Raji (cell line): ENCODE measurements around the gene GARNL3.
A peak's percentile ranks its signal among the peaks of the same experiment; 100 is the strongest.

ENCODE experiments used
- POLR2A ChIP-seq: IDR thresholded peaks from 2 replicates; pipeline ENCODE4 v1.6.1; 2011; ENCODE audit warnings: low read depth, low read length, control low read depth; ENCODE audit not compliant: insufficient read depth

The GARNL3 gene

GRCh38 chr9:127405344-127406125 is 141.0 kb downstream of the GARNL3 start:
- TF ChIP-seq POLR2A, result no peak

DNA sequence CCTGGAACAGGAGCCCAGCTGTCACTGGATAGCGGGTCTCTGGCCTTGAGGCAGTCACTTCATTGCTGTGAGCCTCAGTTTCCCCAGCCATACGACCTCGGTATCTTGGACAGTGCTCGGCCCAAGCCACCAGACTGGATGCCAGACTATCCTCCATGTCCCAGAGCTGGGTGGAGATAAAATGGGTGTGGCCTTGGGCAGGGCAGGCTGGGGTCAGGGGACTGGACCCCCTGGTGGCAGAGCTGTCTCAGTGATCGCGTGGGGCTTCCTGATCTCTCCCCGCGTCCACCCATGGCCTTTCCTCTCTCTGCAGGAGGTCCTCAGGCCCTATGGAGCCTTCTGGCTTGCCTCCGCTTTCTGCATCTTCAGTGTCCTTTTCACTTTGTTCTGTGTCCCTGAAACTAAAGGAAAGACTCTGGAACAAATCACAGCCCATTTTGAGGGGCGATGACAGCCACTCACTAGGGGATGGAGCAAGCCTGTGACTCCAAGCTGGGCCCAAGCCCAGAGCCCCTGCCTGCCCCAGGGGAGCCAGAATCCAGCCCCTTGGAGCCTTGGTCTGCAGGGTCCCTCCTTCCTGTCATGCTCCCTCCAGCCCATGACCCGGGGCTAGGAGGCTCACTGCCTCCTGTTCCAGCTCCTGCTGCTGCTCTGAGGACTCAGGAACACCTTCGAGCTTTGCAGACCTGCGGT is 142.4 kb downstream of the GARNL3 start:
- no peak for TF ChIP-seq POLR2A

GRCh38 chr9:127407492-127407843 is 142.9 kb downstream of the GARNL3 start:
- no peak for TF ChIP-seq POLR2A

GRCh38 chr9:127411122-127411521 is 146.5 kb downstream of the GARNL3 start:
- TF ChIP-seq POLR2A, result no peak

- TF ChIP-seq POLR2A, result no peak
Observed at GRCh38 chr9:127415141-127415540, 150.6 kb downstream of the GARNL3 start.

DNA sequence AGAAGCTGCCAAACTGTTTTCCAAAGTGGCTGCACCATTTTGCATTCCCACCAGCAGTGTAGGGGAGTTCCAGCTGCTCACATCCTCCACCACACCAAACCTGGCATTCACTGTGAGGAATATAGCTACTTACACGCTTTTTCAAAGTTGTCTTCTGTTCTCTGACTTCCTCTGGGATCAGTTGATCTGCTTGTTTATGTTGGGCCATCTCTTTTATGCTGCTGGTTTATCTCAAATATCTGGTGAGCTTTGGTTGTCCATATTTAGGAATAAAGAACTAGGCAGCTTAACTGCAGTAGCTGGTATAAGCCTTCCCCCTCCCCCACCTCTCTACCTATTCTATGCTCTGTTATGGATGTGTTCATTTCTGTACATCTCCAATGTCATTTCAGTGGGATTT is 151.1 kb downstream of the GARNL3 start:
- TF ChIP-seq POLR2A, result no peak

GRCh38 chr9:127417131-127418036 is 152.8 kb downstream of the GARNL3 start:
- TF ChIP-seq POLR2A, result no peak

DNA sequence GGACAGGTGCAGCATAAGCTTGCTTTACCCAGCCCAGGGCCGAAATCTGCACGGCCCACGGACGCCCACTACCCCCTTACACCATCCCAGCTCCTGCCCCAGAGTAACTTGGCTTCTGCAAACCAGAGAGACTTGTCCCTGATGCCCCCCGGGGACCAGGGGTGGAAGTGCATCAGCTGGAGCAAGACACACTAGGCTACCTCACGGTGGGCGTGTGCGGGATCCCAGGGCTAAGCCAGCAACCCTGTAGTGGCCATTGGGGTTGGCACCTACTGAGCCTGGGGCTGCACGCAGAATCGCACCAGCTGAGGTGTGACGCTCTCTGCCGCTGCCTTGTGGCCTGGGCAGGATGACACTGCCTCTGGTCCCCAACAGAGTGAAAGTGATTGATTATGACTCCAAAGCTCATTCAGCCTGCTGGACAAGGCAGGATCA is 153.5 kb downstream of the GARNL3 start:
- TF ChIP-seq POLR2A, result no peak

DNA sequence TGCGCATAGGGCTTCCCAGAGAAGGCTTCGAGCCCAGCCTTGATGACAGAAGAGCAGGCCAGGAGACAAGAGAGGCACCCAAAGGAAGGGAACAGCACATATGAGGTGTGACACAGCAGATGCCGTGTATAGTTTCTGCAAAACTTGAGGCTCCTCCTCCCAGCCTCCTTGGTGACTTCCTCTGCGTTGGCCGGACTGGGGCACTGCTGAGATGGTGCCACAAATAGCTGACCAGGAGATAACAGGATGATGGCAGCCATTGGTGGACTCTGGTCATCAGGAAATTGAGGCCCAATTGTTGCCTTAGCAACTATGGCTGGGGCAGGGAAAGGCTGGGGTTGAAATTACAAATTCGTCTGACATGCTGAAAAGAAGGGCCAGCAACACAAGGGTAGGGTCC is 154.8 kb downstream of the GARNL3 start:
- no peak for TF ChIP-seq POLR2A

DNA sequence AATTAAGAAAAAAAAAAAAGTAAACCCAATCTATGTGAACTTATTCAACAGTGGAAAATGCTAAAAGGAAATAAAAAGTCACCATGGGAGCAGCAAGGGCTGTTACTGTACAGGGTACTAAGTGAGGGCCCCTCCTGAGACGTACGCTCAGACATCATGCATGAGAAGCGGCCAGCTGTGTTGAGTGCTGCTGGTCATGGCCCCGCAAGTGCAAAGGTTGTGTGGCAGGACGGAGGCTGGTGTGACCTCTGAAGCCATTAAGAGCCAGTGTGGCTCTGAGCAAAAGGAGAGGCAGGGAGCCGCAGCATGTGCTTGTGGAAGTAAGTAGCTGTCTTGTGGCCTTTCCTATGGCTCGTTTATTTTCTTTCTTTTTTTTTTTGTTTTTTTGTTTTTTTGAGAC is 156.5 kb downstream of the GARNL3 start:
- TF ChIP-seq POLR2A, result no peak

DNA sequence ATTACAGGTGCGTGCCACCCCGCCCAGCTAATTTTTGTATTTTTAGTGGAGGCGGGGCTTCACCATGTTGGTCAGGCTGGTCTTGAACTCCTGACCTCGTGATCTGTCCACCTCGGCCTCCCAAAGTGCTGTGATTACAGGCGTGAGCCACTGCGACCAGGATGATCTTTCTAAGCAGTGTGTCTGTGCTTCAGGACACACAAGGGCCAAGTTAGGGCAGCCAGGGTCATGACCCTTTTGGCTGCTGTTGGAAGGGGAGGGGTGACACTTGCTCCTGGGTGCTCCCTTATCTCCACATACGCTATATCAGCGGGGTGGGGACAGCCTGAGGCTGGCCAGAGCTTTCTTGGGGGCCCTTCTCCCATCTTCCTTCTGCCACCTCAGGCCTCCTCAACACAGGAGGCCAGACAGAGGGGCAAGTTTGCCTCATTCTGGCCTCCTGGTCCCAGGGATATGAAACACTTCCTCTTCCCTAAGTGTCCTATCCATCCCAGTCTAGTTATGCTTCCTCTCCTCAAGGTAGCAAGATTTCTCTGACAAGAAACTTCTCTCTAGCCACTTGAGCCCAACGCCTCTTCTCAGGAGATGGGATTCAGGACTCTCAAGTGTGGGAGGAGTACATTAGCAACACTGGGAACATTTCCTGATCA is 157.7 kb downstream of the GARNL3 start:
- TF ChIP-seq POLR2A, result no peak

- TF ChIP-seq POLR2A, result no peak
Observed at GRCh38 chr9:127422787-127423186, 158.2 kb downstream of the GARNL3 start.

DNA sequence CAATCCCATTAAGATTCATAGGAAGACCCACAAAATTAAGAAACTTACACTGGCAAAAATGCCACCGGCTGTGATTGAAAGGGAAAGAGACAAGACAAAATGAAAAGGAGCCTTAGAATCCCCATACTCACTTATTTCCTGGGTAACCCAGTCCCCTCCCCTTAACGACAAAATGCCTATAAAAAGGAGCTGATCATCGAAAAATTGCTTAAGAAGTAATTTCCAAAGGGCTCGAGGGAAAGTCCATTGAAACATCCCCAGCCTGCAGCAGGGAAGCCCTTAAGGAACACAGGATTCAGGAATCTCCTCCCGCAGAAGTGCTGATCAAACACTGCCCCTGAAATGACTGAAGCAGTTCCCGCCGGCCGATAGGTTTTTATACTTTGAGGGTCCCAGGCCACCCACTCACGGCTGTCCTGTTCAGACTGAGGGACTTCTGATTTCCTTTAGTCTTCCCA is 158.9 kb downstream of the GARNL3 start:
- no peak for TF ChIP-seq POLR2A

DNA sequence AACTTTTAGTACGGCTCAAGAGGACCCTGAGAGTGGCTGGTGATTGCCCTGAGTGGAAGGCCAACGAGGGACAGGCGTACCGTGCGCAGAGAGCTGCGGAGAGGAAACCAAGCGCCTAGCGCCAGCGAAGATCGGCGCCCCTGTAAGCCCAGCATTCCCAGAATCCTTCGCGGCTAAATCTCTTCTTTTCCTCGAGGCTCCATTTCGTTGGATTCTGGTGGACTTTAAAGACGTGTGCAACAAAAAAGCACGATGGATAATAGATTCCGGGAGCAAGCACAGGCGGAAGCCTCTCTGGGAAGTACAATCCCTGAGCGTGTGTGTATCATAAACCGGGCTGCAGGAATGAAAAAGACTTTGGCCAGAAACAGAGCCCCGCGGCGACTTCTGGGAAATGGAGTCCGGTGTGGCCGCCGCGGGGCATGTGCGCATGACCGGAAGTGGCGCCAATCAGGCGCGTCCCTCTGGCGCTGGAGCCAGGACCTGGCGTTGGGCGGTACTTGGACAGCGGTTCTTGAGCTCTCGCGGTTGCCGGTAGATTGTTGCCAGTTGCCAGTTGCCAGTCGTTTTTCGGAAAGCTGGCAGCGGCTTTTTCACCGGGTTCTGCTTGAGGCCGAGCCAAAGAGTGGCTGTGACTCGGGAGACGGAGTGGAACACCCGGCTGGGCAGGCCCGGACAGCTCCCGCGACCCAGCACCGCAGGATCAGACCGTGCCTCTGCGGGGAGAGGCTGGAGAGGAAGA is 159.5 kb downstream of the GARNL3 start, which contains the start of gene ZNF79:
Gene ZNF79, plus strand, starts transcription at position 449 of the 742 bp plus-strand sequence. CDS start 406 bp downstream, outside the sequence.
- TF ChIP-seq POLR2A, result peak; percentile 74; the same call in 1 of the 2 replicates
